HepG2 (cell line): Measurements from ENCODE around the gene LRP1-AS. TPM values are rescaled to one million over a fixed set of nuclear protein-coding genes. Genes with fewer than 3 reads are reported as not detected.
A peak's percentile ranks its signal among the peaks of the same experiment; 100 is the strongest.

ENCODE experiments used
- BRD4 ChIP-seq: sonication (generic); formaldehyde crosslinking; IDR thresholded peaks from 2 replicates; pipeline ENCODE4 v1.4.0; 2020; ENCODE audit warnings: missing genetic modification reagents
- CREM ChIP-seq, 2 experiments: sonication (generic) in 1 of 2; formaldehyde crosslinking in 1 of 2; IDR thresholded peaks; 2 replicates each; pipeline versions ENCODE4 v1.4.0 to v1.6.1; 2016 to 2020; ENCODE audit warnings: antibody characterized with exemption in 1 of 2, mild to moderate bottlenecking in 1 of 2, missing genetic modification reagents in 1 of 2
- ESRRA ChIP-seq: sonication (generic); formaldehyde crosslinking; IDR thresholded peaks from 2 replicates; pipeline ENCODE4 v1.5.1; 2020; ENCODE audit warnings: mild to moderate bottlenecking, low read depth, missing genetic modification reagents
- FOSL2 ChIP-seq: sonication (generic); formaldehyde crosslinking; IDR thresholded peaks from 2 replicates; pipeline ENCODE4 v1.4.0; 2020; ENCODE audit warnings: missing genetic modification reagents
- FOXP4 ChIP-seq: sonication (generic); formaldehyde crosslinking; IDR thresholded peaks from 2 replicates; pipeline ENCODE4 v1.4.0; 2020; ENCODE audit warnings: missing genetic modification reagents
- HDAC1 ChIP-seq: sonication (generic); formaldehyde crosslinking; IDR thresholded peaks from 2 replicates; pipeline ENCODE4 v1.5.1; 2020; ENCODE audit warnings: mild to moderate bottlenecking, missing genetic modification reagents
- HMGXB4 ChIP-seq, 2 experiments: sonication (generic) in 1 of 2; formaldehyde crosslinking in 1 of 2; IDR thresholded peaks; 2 replicates each; pipeline versions ENCODE4 v1.4.0 to v1.6.1; 2018 to 2020; ENCODE audit warnings: missing genetic modification reagents in 2 of 2, borderline replicate concordance in 1 of 2, low read depth in 1 of 2, mild to moderate bottlenecking in 1 of 2, missing biosample characterization in 1 of 2
- HOXA3 ChIP-seq: sonication (generic); formaldehyde crosslinking; IDR thresholded peaks from 2 replicates; pipeline ENCODE4 v1.5.0; 2020; ENCODE audit warnings: missing genetic modification reagents
- MIER3 ChIP-seq: IDR thresholded peaks from 2 replicates; pipeline ENCODE4 v1.6.1; 2016; ENCODE audit warnings: missing compliant biosample characterization, borderline replicate concordance
- PATZ1 ChIP-seq: sonication (generic); formaldehyde crosslinking; IDR thresholded peaks from 2 replicates; pipeline ENCODE4 v1.4.0; 2020; ENCODE audit warnings: missing genetic modification reagents
- PHF21A ChIP-seq: sonication (generic); formaldehyde crosslinking; IDR thresholded peaks from 2 replicates; pipeline ENCODE4 v1.5.0; 2020; ENCODE audit warnings: mild to moderate bottlenecking, missing genetic modification reagents
- SAP130 ChIP-seq: IDR thresholded peaks from 2 replicates; pipeline ENCODE4 v1.6.1; 2016; ENCODE audit warnings: low read depth
- SOX13 ChIP-seq, 3 experiments: fragments of 450-650 bp in 1 of 3; sonication (generic) in 1 of 3; formaldehyde crosslinking in 1 of 3; IDR thresholded peaks in 2 of 3; conservative IDR thresholded peaks in 1 of 3; 2 replicates each; pipeline versions ENCODE4 v1.5.0 to v1.6.1; 2016 to 2020; ENCODE audit warnings: antibody characterized with exemption in 1 of 3, mild to moderate bottlenecking in 1 of 3, missing compliant biosample characterization in 1 of 3, missing genetic modification reagents in 1 of 3, moderate library complexity in 1 of 3
- ZBTB10 ChIP-seq: sonication (generic); formaldehyde crosslinking; IDR thresholded peaks from 2 replicates; pipeline ENCODE4 v1.4.0; 2020; ENCODE audit warnings: missing genetic modification reagents, borderline replicate concordance
- ZNF143 ChIP-seq: sonication (generic); formaldehyde crosslinking; IDR thresholded peaks from 2 replicates; pipeline ENCODE4 v1.4.0; 2020; ENCODE audit warnings: missing genetic modification reagents
- ZNF34 ChIP-seq: sonication (generic); formaldehyde crosslinking; IDR thresholded peaks from 2 replicates; pipeline ENCODE4 v1.4.0; 2020; ENCODE audit warnings: mild to moderate bottlenecking, missing genetic modification reagents, borderline replicate concordance
- ZNF607 ChIP-seq: sonication (generic); formaldehyde crosslinking; IDR thresholded peaks from 2 replicates; pipeline ENCODE4 v1.5.1; 2020; ENCODE audit warnings: missing genetic modification reagents, mild to moderate bottlenecking, borderline replicate concordance
- ZNF788 ChIP-seq: sonication (generic); formaldehyde crosslinking; IDR thresholded peaks from 2 replicates; pipeline ENCODE4 v1.5.0; 2020; ENCODE audit warnings: mild to moderate bottlenecking, missing genetic modification reagents, borderline replicate concordance
- polyA plus RNA-seq, 8 experiments: library from polyadenylated mRNA; depleted of rRNA in 3 of 8; stranded (reverse) in 7 of 8; unstranded in 1 of 8; fragments of >200 nt; fragmentation: Illumina TruSeq in 4 of 8; extraction: Trizol in 4 of 8; gene quantifications; 2 replicates each; pipeline versions ENCODE4 v1.2.1 to v1.2.3, GENCODE V29; 2011 to 2016; ENCODE audit warnings: low read depth in 4 of 8, missing spikeins in 1 of 8, mixed read lengths in 1 of 8; ENCODE audit not compliant: insufficient read depth in 1 of 8
- total RNA-seq, 5 experiments: library from RNA; depleted of rRNA; stranded (reverse); fragments of >200 nt; fragmentation: Illumina TruSeq; extraction: Trizol; gene quantifications; 2 replicates each; pipeline ENCODE4 v1.2.3, GENCODE V29; 2016; ENCODE audit warnings: low read depth in 1 of 5

Gene LRP1-AS
- total and polyA plus RNA-seq, 2 of the 13 experiments (the other 11 are each of a cell fraction or from before 2014, with no cell fraction given) = 0.20 TPM; not detected in 1

- TF ChIP-seq FOXP4 (CRISPR knock-in tag) (peak; percentile 94), SAP130 (CRISPR knock-in tag) (peak; percentile 79), ZBTB10 (CRISPR knock-in tag) (peak; percentile 50; the same call in 1 of the 2 replicates), HDAC1 (peak; percentile 44; the same call in 1 of the 2 replicates), SOX13 (IDR thresholded peaks at IDR 0.05) (peak; percentile 41; the same call in 1 of the 2 replicates), SOX13 (CRISPR knock-in tag; conservative IDR thresholded peaks at IDR 0.05 in 1 of 2, IDR thresholded peaks at IDR 0.05 in 1 of 2) (peak in 1 of 2 experiments; percentile 80; a peak in 2 of 4 replicates), HOXA3 (CRISPR knock-in tag) (peak; percentile 64; the same call in 1 of the 2 replicates), ZNF143 (CRISPR knock-in tag) (0 out of 2 replicates have a peak, but pooled peaks have one; percentile 12), PATZ1 (CRISPR knock-in tag) (peak; percentile 95), ZNF607 (CRISPR knock-in tag) (0 out of 2 replicates have a peak, but pooled peaks have one; percentile 21), BRD4 (no peak), PHF21A (CRISPR knock-in tag) (peak; percentile 92), FOSL2 (peak; percentile 74), ZNF34 (no peak), HMGXB4 (CRISPR knock-in tag; IDR thresholded peaks at IDR 0.05; ENCODE audit: borderline replicate concordance in 1 of 2, low read depth in 1 of 2) (peak in 1 of 2 experiments; percentile 51; a peak in 1 of 4 replicates), CREM (IDR thresholded peaks at IDR 0.05) (peak; percentile 72), CREM (CRISPR knock-in tag; IDR thresholded peaks at IDR 0.05) (no peak), ZNF788 (0 out of 2 replicates have a peak, but pooled peaks have one; percentile 67), MIER3 (CRISPR knock-in tag) (0 out of 2 replicates have a peak, but pooled peaks have one; percentile 52), ESRRA (CRISPR knock-in tag) (no peak)
Measured at GRCh38 chr12:57148469-57149244, 1.2 kb upstream of the LRP1-AS start (continued).
